Measurements from ENCODE around the gene VMP1.

- TF ChIP-seq CTCF (IDR thresholded peaks at IDR 0.05) (no peak), POLR2AphosphoS5 (IDR thresholded peaks at IDR 0.05) (no peak), POLR2A (IDR thresholded peaks at IDR 0.05) (no peak), EP300 (IDR thresholded peaks at IDR 0.05) (no peak)
Observed at GRCh38 chr17:59785091-59785799, 77.8 kb downstream of the VMP1 start.

All from suprapubic skin (tissue), 4 donors.